ENCODE data around the gene SLC17A2.
A peak's percentile ranks its signal among the peaks of the same experiment; 100 is the strongest.

The SLC17A2 gene

GRCh38 chr6:25916789-25917490 is 13.6 kb downstream of the SLC17A2 start:
- no peak for DNase-seq

DNA sequence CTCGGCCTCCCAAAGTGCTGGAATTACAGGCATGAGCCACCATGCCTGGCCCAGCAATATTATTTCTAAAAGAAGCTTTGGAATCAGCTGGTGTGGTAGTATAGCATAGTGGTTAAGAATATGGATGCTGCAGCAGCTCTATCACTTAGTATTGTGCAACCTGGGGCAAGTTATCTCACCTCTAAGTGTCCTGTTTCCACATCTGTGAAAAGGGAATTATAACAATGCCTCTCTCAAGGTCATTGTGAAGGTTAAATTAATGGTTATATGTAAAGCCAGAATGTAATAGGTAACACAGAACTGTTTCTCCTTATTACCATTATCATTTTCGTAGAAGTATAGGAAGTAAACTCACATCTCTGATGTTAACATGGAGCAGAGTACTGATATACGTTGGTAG is 14.2 kb downstream of the SLC17A2 start:
- no peak for DNase-seq

DNA sequence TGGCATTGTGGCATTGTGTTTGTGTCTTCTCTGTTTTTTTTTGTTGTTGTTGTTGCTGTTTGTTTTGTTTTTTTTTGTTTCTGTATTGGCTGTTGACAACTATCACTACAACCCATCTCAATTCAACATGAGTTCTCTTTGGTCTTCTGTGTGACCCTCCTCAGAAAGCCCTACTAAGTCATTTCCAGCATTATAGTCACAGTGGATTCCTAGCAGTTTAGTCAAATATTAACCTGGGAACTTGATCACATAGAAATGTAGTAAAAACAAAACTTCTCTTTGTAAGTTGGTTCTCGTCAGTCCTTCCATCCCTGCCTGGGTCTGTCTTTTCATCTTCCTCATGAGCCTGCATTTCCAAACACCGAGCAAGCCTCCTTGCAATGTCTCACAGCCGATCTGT is 16.8 kb downstream of the SLC17A2 start:
- no peak for DNase-seq

DNA sequence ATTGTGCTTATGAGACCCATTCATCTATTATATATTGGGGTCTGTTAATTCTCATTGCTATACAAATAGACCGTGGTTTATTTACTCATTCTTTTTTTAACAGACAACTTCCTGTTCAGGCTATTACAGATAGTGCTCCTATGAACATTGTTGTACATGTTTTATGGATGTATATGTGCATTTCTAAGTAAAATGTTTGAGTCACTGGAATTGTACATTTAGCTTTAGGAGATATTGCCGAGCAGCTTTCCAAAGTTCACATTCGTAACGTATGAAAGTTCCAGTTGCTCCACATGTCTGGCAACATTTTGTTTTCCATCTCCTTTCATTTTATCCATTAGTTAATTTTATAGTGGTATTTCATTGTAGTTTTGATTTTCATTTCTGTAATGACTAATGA is 19.1 kb downstream of the SLC17A2 start:
- no peak for DNase-seq

GRCh38 chr6:25907475-25908014 is 22.9 kb downstream of the SLC17A2 start:
- no peak for DNase-seq

DNA sequence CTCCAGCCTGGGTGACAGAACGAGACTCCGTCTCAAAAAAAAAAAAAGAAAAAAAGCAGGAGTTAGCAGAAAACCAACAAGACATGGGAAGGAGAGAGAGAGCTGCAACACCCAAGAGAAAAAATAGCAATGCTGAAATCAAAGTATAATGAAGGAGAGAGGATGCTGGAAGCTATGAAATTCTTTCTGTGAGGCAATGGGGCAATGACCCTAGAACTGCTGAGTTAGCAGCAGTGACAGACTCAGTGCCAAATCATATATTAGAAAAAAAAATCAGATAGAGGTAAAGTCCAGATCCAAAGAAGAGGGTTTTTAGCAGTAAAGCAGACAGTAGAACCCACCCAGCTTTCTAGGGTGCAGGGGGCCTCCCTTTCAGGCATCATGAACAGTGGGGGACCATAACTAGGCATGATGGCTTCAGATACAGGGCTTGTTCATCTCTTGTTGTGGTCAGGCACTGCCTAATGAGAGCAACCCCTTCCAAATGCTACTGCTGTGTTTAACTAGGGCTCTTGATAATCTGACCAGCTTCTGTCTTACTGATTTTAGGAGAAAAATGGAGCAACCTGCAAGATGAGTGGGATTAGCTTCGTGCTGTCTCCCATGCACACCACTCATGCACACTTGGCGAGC is 26.9 kb downstream of the SLC17A2 start:
- DNase-seq = no peak

GRCh38 chr6:25902071-25902470 is 28.4 kb downstream of the SLC17A2 start:
- DNase-seq = no peak

DNA sequence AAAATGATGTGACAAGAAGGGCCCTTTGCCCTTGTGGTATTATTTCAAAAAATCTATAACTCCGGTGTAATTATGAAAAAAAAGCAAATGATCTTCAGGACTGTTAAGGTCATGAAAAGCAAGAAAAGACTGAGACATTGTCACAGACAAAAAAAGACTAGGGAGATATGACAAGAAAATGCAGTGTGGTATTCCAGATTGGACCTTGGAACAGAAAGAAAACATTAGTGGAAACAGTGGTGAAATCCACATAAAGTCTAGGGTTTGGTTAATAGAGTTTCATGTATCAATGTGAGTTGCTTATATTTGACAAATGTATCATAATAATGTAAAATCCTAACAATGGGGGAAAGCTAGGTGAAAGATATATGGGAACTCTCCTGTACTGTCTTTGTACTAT is 29.6 kb downstream of the SLC17A2 start:
- DNase-seq = no peak

GRCh38 chr6:25899580-25900408 is 30.7 kb downstream of the SLC17A2 start:
- no peak for DNase-seq

GRCh38 chr6:25899123-25899522 is 31.4 kb downstream of the SLC17A2 start:
- no peak for DNase-seq

DNA sequence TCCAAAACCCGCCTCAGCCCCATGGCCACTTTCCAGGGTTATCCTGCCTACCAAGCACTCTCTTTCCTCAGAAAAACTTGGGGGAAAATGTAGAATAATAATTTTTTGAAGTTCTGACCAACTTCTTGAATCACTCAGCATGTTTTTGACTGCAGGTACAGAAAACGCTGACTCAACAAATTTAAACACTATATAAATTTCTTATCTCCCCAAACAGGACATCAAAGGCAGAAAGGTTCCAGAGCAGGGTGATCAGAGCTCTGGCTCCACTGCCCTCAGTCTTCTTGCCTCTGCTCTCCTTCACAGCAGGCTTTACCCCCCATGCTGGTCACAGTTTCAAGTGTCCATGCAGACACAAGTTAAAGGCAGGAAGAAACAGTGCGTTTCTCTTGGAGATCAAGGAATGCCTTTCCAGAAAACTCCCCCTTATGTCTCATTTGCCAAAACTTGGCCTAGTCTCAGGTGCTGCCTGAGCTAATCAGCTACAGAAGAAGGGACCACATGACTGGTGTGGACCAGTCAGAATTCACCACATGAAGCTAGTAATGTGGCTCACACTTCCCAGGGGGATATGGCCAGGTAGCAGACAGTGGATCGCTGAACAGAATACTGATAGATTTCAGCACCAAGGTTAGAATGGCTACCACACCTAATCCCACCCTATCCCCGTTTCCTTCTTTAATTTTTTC is 32.1 kb downstream of the SLC17A2 start:
- DNase-seq = no peak

- DNase-seq = no peak
Observed at GRCh38 chr6:25896252-25896651, 34.2 kb downstream of the SLC17A2 start.

GRCh38 chr6:25895771-25896170 is 34.7 kb downstream of the SLC17A2 start:
- no peak for DNase-seq

DNA sequence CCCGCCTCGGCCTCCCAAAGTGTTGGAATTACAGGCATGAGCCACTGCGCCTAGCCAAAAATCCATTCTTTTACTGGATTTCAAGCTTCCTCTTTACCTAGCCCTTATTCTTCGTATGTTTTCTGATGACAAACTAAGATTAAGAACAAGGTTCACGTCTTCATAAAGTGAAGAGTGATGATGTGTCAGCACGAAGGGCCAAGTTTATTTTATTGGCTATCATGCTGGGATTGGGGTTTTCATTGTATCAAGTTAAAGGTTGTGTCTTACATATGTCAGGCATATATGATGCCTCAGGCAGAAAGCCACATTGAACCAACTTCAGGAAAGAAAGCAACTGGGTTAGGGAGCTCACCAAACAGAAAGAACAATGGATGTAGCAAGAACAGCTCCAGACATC is 36.7 kb downstream of the SLC17A2 start:
- DNase-seq = no peak

DNA sequence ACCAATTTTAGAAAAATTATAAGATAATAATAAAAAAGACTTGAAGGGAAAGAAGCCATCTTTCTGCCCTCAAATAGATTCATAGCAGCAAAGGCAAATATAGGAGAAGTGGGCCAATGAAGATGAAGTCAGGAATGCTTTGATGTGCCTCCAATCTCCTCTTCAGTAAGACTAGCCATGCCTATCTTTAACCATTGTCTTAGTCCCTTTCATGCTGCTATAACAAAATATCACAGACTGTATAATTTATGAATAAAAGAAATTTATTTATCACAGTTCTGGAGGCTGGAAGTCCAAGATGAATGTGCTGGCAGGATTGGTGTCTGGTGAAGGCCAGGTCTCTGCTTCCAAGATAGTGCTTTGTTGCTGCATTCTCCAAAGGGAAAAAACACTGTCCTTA is 37.6 kb downstream of the SLC17A2 start:
- no peak for DNase-seq

- DNase-seq = peak; percentile 24
Observed at GRCh38 chr6:25889877-25890853, 40.3 kb downstream of the SLC17A2 start.

GRCh38 chr6:25888626-25889025 is 41.9 kb downstream of the SLC17A2 start:
- DNase-seq = no peak

- DNase-seq = no peak
Observed at GRCh38 chr6:25886066-25886465, 44.4 kb downstream of the SLC17A2 start.

DNA sequence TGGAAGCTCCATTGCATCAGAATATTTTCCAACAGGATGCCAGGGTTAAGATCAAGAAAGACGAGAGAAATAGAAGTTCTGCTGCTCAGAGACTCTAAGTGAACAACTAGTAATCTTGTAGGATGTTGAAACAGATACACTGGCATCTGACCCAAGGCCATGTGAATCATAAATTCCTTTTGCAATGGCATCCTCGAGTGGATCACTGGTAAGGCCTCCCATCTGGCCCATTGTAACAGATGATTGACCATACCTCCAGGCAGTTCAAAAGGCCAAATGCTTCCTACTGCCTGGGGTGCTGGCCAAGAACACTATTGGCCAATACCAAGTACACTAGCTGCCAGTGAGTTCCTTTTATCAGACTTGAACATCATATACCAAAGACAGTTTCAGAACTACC is 46.5 kb downstream of the SLC17A2 start:
- no peak for DNase-seq

GRCh38 chr6:25883536-25883935 is 47.0 kb downstream of the SLC17A2 start:
- no peak for DNase-seq

- DNase-seq = no peak
Observed at GRCh38 chr6:25882051-25882496, 48.4 kb downstream of the SLC17A2 start.

GRCh38 chr6:25880601-25881000 is 49.9 kb downstream of the SLC17A2 start:
- DNase-seq = no peak
